CD1c-positive myeloid dendritic cell (primary cell): ENCODE results near the gene TWNK.
A peak's percentile ranks its signal among the peaks of the same experiment; 100 is the strongest.
"Not testable (repeated sequence)": the region's sequence is repeated elsewhere in the genome, so short reads cannot be mapped to it uniquely, and the experiment has no call there.

Experiments
- DNase-seq: peaks from one replicate; pipeline ENCODE4 v3.0.0-alpha.2; 2016; ENCODE audit errors: extremely low spot score

The TWNK gene

DNA sequence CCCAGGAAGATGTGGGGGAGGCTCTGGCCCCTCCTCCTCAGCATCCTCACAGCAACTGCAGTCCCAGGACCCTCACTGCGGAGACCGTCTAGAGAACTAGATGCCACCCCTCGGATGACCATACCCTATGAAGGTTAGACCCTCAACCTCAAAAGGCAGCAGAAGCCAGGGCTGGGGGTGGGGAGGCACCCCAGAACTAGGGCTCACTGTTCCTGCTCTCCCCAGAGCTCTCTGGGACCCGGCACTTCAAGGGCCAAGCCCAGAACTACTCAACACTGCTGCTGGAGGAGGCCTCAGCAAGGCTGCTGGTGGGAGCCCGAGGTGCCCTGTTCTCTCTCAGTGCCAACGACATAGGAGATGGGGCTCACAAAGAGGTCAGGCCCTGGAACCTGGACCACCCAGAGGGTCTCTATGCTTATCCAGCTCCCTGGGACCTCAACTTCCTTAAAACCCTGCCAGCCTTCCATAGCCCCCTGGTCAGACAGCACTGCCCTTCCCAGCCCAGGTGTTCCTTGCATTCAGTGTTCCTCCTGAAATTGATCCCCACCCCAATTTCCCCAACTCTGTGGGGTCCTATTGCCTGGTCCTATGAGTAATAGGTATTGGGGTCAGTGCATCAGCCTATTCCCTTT is 14.3 kb upstream of the TWNK start:
- DNase-seq: no peak

DNA sequence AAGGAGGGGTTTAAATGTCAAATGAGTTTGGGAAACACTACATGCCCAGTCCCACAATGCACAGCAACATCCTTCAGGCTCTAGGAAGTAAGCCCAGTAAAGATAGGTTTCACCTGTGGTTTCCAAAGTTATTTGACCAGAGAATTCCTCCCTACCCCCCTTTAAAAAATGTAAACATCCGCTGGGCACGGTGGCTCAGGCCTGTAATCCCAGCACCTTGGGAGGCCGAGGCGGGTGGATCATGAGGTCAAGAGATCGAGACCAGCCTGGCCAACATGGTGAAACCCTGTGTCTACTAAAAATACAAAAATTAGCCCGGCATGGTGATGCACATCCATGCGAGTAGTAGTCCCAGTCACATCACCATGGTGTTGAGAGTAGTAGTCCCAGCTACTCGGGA is 11.9 kb upstream of the TWNK start:
- DNase-seq: not testable (repeated sequence)

DNA sequence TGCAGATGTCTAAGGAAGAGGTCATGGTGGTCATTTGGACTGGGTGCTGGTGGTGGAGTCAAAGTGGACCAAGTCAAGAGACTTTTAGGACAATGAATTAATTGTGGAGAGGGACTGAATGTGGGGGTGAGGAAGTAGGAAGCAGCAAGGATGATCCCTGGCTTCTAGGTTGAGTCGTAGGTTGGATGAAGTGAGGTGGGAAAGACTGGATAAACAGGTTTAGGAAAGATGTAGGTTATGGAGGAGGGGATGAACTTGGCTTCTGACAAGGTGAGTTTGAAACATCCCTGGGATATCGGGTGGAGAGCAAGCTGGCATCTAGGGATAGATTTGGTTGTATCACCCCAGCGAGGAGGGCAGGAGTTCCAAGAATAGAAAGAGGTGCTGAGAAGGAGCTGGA is 10.4 kb upstream of the TWNK start:
- no peak for DNase-seq

DNA sequence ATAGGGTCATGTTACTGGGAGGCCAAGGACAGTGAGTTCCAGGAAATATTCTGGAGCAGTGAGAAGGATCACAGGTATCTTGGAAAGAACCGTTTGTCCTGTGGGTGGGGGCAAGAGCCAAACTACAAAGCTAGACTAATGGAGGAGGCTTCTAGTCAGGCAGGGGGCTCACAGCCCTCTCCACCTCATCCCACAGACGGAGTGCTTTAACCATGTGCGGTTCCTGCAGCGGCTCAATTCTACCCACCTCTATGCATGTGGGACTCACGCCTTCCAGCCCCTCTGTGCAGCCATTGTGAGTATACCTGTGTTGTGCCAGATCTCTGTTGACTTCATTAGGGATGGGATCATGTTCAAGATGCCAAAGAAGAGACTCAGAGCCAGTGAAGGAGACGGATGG is 9.9 kb upstream of the TWNK start:
- DNase-seq: no peak

DNA sequence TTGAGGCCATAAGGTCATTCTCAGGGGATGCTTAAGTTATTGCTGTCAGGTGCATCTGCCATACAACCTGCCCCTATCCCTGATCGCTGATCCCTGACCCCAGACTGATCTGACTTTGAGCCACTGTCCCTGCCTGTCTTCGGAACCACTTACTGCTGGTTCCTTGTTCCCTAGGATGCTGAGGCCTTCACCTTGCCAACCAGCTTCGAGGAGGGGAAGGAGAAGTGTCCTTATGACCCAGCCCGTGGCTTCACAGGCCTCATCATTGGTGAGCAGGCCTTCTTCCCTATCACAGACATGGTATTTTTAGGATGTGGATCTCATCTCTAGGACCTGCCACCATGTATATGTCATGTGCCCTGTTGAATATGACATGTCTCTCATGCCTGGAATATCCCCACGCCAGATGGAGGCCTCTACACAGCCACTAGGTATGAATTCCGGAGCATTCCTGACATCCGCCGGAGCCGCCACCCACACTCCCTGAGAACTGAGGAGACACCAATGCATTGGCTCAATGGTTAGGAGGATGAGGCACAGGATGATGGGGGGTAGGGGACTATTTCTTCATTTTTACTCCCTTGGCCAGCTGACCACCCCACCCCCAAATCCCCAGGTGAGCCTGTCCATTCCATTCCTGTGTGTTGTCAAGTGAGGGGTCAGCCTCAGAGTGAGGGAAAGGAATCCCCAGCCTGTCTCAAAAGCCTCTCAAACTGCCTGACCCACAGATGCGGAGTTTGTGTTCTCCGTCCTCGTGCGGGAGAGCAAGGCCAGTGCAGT is 9.0 kb upstream of the TWNK start:
- DNase-seq: no peak

DNA sequence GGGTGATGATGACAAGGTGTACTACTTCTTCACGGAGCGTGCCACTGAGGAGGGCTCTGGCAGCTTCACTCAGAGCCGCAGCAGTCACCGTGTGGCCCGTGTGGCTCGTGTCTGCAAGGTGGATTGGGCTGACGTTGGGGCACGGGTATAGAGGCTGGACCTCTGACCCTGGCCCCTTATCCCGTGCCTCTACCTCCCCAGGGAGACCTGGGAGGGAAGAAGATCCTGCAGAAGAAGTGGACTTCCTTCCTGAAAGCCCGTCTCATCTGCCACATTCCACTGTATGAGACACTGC is 8.5 kb upstream of the TWNK start:
- no peak for DNase-seq

DNA sequence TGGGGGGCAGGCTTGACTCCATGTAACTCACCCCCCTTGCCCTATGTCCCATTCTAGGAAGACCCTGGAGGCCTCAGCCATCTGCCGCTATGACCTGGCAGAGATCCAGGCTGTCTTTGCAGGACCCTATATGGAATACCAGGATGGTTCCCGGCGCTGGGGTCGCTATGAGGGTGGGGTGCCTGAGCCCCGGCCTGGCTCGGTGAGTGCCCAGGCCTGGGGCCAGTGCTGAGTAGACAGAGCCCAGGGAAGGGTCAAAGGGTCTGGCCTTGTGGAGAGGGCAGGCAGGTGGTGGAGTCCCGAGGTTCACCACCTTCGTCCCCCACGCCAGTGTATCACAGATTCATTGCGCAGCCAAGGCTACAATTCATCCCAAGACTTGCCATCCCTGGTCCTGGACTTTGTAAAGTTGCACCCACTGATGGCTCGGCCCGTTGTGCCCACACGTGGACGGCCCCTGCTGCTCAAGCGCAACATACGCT is 7.5 kb upstream of the TWNK start:
- DNase-seq: no peak

DNA sequence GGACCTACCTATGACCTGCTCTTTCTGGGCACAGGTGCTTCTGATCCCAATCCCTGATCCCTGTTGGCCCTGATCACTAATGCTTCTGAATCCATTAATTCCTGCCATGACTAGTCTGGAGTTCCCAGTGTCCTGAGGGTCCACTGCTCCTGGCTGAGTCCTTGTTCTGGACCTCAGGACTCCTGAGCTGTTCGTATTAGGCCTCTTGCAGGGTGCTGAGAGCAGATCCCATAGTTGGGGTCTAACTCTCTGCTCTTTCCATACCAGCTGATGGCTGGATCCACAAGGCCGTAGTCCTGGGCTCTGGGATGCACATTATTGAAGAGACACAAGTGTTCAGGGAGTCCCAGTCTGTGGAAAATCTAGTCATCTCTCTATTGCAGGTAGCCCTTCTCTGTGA is 7.0 kb upstream of the TWNK start:
- no peak for DNase-seq

DNA sequence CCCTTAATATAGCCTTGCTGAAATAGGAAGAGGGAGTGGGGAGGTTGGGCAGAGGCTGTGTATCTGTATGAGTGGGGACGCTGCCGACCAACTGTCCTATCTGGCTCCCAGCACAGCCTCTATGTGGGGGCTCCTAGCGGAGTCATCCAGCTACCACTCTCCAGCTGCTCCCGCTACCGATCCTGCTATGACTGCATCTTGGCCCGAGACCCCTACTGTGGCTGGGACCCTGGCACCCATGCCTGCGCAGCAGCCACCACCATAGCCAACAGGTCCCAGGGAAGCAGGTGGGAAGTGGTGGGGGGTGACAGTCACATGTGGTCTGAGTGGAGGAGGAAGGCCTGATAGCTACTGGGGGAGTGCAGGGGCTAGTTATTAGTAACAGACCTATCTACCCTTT is 6.6 kb upstream of the TWNK start:
- no peak for DNase-seq

DNA sequence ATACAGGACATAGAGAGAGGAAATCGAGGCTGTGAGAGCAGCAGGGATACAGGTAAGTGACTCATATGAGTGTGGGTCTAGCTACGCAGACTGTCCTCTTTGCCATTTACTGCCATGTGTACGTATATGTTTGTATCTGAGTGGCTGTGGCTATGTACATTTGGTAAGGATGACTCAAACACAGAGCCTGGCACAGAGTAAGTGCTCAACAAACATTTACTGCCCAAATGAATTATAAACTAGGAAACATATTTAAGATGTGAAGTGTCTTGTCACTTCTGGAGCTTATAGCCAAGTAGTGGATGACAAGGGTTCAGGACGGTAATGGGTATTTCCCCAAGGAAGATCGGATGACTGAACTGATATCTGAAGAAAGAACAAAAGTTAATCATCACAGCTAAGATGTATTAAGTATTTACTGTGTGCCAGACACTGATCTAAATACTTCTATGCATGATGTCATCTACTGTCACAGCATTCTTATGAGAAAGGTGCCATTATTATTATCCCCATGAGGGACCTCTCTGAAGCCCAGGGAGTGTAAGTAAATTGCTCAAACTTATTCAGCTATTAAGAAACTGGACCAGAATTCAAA is 6.1 kb upstream of the TWNK start:
- DNase-seq: no peak

DNA sequence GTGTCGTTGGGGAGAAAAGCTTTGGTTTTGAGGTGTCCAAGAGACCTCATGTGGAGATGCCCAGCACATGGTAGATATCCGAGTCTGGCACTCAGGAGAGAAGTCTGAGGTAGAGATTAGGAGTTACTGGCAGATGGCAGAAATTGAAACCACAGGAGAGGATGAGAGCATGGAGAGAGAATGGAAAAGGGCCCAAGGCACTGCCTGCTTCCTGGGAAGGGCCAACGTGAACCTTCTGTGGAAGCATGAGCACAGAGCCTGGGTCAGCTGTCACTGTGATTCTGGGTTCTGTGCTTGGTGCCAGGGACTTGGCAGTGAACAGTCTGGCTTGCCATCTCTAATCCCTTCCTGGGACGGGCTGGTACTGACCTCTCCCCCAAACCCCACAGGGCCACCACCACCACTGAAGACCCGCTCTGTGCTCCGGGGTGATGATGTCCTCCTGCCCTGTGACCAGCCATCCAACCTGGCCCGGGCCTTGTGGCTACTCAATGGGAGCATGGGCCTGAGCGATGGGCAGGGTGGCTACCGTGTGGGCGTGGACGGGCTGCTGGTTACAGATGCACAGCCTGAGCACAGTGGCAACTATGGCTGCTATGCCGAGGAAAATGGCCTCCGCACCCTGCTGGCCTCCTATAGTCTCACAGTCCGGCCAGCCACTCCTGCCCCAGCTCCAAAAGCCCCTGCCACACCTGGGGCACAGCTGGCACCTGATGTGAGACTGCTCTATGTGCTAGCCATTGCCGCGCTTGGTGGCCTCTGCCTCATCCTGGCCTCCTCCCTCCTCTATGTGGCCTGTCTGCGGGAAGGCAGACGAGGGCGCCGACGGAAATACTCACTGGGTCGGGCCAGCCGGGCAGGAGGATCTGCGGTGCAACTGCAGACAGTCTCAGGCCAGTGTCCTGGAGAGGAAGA is 4.2 kb upstream of the TWNK start:
- DNase-seq: no peak

DNA sequence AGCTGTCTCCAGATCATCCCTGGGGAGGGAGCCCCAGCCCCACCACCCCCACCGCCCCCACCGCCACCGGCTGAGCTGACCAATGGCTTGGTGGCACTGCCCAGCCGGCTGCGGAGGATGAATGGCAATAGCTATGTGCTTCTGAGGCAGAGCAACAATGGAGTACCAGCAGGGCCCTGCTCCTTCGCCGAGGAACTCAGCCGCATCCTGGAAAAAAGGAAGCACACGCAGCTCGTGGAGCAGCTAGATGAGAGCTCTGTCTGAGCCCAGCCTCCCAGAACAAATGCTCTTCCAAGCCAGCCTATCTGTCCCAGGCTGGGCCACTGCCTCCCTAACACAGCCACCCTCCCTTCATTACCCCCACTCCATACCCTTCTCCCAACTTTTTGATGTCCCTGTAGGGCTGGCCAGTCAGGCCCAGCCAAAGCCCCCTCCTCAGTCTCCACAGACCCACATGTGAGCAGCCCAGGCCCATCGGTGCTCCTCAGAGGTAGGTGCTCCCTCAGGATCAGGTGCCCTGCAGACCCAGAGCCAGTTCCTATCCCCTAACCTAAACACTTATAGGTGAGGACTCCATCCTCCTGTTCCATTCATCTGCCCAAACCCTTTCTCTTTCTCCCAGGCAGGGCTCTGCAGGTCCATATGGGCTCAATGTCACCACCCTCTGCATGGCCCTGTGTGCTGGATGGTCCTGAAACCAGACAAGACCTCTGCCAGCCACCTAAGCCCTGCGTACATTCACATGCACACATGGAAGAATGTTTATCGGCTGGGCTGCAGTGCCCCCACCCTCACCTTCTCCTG is 3.3 kb upstream of the TWNK start:
- DNase-seq: no peak

DNA sequence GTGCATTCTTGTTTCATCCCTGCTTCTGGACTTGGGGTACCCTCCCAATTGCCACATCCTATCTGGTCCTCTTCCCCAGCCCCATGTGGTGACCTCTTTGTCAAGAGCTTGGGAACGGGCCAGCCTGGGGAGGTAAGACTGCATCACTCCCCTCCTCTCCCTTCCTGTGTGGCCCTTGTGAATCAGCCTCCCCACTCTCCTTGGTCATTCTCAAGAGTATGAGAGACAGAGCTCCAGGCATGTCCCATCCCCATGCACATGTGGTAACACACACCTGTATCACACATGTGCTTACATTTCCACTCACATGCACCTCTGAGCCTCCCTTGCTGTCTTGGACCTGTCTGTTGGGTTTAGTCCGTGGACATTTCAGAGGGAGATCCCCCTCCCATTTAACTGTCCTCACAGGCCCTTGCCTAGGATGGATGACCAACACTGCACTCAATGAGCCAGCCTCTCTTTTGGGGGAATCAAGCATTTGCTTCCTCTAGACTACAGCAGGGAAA is 2.6 kb upstream of the TWNK start:
- no peak for DNase-seq

DNA sequence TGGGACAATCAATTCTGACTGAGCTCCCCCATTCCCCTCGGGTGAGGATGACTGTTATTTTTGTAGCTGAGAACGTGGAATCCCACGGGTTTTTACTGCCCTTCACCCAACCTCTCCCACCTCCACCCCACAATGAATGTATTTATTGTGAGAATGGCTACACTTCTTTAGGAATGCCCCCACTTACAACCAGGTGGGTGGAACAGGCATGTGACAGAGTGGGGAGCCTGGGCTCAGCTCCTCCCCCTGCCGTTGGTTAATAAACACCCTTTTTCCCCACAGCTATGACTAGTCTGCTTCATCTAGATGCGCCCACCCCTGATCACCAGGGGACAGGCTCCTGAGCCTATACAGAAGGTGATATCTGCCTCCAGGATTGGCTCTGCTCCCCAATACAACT is 2.0 kb upstream of the TWNK start:
- no peak for DNase-seq

DNA sequence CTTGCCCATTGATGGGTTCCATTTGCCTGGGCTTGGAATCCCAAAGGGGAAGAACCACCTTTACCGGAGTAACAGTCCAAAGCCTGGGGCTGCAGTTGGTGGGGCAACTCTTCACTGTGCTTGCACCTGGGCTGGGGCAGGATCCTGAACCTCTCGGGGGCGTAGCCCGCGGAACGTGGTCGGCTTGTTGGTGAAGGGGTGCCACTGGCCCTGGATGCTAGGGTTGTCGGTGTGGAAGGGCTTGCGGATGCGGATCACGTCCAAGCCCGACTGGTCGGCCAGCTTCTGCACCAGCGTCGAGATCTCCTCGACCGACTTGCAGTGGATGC is 756 bp upstream of the TWNK start:
- no peak for DNase-seq

DNA sequence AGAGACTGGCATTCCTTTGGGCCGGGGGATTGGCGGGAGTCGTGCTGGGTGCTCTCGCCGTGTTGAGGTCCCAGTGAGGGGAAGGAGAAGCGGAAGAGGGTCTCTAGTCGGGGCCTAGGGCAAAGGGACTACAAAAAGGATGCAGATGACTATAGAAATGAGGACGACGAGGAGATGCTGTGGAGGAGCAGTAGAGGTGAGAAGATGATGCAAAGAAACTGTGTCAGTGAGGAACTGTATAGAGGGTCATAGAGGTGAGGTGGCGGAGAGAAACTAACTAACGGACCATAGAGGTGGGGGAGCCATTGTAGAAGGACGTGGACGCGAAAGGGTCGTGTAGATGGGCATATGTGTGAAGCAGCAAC is 324 bp downstream of the TWNK start:
- DNase-seq: no peak

DNA sequence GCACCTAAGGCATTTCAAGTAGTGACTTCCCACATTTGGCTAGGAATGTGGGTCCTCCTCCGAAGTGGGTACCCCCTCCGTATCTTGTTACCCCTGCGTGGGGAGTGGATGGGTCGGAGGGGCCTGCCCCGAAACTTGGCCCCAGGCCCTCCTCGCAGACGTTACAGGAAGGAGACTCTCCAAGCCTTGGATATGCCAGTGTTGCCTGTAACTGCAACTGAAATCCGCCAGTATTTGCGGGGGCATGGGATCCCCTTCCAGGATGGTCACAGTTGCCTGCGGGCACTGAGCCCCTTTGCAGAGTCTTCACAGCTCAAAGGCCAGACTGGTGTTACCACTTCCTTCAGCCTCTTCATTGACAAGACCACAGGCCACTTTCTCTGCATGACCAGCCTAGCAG is 823 bp downstream of the TWNK start:
- no peak for DNase-seq

DNA sequence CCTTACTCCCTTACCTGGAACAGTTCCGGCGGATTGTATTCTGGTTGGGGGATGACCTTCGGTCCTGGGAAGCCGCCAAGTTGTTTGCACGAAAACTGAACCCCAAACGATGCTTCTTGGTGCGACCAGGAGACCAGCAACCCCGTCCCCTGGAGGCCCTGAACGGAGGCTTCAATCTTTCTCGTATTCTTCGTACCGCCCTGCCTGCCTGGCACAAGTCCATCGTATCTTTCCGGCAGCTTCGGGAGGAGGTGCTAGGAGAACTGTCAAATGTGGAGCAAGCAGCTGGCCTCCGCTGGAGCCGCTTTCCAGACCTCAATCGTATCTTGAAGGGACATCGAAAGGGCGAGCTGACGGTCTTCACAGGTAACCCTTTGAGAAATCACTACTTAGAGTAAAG is 1.7 kb downstream of the TWNK start:
- DNase-seq: no peak

DNA sequence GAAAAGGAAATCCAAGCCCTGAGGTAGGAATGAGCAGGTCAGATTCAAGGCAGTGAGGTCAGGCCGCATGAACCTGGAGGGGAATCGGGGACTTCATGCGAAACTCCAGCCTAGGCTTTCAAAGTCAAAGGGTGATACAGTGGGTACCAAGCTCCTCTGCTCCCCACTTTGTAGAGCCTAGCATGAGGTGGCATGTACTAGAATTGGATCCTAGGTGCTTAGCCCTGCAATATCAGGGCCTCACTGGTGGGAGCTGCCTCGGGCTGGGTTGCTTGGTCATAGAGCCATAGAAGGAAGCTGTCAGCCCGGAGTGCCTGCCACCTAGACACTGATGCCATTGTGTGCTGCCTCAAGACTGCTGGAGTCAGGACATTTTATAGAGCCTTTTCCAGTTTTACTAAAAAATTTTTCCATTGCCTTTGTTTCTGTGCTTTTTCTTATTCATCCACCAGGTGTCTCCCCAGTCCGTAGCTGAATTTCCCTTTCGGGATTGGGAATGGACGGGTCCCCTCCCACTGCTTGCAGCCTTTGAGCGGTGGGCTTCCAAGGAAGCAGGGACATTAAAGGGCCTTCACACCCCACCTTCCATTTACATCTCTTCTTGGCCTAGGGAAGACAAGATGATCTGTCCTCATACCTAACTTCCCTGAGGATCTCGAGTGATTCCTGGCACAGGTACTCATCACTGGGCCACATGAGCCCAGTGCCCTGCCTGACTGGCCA is 6.8 kb downstream of the TWNK start:
- DNase-seq: peak; percentile 16

DNA sequence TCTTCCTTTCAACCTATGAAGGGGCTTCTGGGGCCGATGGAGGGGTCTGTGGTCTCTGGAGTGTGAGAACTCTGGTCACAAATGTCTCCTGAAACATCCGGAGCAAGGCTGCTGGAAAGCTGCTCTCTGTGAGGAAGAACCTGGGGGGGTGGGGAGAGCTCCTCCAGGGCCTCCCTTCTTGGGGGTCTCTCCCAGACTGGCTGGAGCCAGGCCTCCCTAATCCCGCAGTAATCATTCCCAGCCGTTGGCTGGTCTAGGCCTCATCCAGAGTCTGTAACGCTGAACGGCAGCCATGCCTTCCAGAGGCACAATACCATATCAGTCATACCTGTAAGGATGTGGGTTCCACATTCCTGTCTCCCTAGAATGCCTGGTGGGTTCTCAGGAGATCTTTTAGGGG is 7.8 kb downstream of the TWNK start:
- no peak for DNase-seq
